ENCODE results near the gene TRAPPC2. TPM values are rescaled to one million over a fixed set of nuclear protein-coding genes. Genes with fewer than 3 reads are reported as not detected.
A peak's percentile ranks its signal among the peaks of the same experiment; 100 is the strongest.

TRAPPC2 gene
- total RNA-seq, 2 experiments from 2014 or later = 22.2 to 27.0 TPM

GRCh38 chrX:13694983-13695382 lies 39.4 kb downstream of the TRAPPC2 start:
- CTCF ChIA-PET (ENCODE audit: unreplicated experiment) = no interaction called here
- intact Hi-C loops (cut with micrococcal nuclease; ENCODE audit: unreplicated experiment) = loop anchor here (5.0 kb wide), 1 partner anchor 37 kb away; the partner anchor contains the start of genes OFD1 and TRAPPC2
- Histone ChIP-seq H3K4me3 (ENCODE audit: low read depth, low read length, poor library complexity, severe bottlenecking) (no peak overlapping the region), H4K20me1 (ENCODE audit: insufficient read depth, low read length) (peaks cover 27% of the 10 kb centered on the region; the same call in 1 of the 2 replicates), H3K79me2 (ENCODE audit: insufficient read depth, low read depth, low read length) (peaks cover 98% of the 10 kb centered on the region), H3K9me3 (ENCODE audit: low read length) (no peaks in the 10 kb centered on the region), H3K4me1 (ENCODE audit: insufficient read depth, low read length, poor library complexity, severe bottlenecking) (peaks cover 85% of the 10 kb centered on the region), H3K36me3 (ENCODE audit: insufficient read depth, low read length) (no peaks in the 10 kb centered on the region; the same call in 1 of the 2 replicates), H3K4me2 (ENCODE audit: low read length) (peak overlapping the region; percentile 41), H3K9me2 (ENCODE audit: insufficient read depth, low read length) (no peaks in the 10 kb centered on the region), H3K27ac (ENCODE audit: low read depth, low read length, poor library complexity, severe bottlenecking) (no peak overlapping the region), H2AFZ (ENCODE audit: low read length) (no peak overlapping the region)
- BruUV-seq (replicated peaks) = no TSS peak
- TF ChIP-seq EZH2phosphoT487 (IDR thresholded peaks at IDR 0.05; ENCODE audit: borderline replicate concordance, low read depth, low read length) = no peak
- TF ChIP-seq, protein P1, sequence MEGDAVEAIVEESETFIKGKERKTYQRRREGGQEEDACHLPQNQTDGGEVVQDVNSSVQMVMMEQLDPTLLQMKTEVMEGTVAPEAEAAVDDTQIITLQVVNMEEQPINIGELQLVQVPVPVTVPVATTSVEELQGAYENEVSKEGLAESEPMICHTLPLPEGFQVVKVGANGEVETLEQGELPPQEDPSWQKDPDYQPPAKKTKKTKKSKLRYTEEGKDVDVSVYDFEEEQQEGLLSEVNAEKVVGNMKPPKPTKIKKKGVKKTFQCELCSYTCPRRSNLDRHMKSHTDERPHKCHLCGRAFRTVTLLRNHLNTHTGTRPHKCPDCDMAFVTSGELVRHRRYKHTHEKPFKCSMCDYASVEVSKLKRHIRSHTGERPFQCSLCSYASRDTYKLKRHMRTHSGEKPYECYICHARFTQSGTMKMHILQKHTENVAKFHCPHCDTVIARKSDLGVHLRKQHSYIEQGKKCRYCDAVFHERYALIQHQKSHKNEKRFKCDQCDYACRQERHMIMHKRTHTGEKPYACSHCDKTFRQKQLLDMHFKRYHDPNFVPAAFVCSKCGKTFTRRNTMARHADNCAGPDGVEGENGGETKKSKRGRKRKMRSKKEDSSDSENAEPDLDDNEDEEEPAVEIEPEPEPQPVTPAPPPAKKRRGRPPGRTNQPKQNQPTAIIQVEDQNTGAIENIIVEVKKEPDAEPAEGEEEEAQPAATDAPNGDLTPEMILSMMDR (conservative IDR thresholded peaks at IDR 0.05; ENCODE audit: low read length) = no peak
- POLR2A ChIA-PET = interaction anchor here (1.4 to 5.1 kb wide), 4 partner anchors 8 to 60 kb away, joined by 3 to 43 read pairs (median 4); partner anchors contain the start of gene RAB9A
- no peak for DNase-seq (ENCODE audit: low spot score)

- Histone ChIP-seq H3K4me3 (ENCODE audit: low read depth, low read length, poor library complexity, severe bottlenecking) (no peak overlapping the region), H3K4me2 (ENCODE audit: low read length) (peak overlapping the region; percentile 41), H2AFZ (ENCODE audit: low read length) (no peak overlapping the region), H3K9me2 (ENCODE audit: insufficient read depth, low read length) (no peaks in the 10 kb centered on the region), H3K4me1 (ENCODE audit: insufficient read depth, low read length, poor library complexity, severe bottlenecking) (peaks cover 82% of the 10 kb centered on the region), H3K79me2 (ENCODE audit: insufficient read depth, low read depth, low read length) (peaks cover 99% of the 10 kb centered on the region), H3K9me3 (ENCODE audit: low read length) (no peaks in the 10 kb centered on the region), H4K20me1 (ENCODE audit: insufficient read depth, low read length) (peaks cover 29% of the 10 kb centered on the region; the same call in 1 of the 2 replicates), H3K36me3 (ENCODE audit: insufficient read depth, low read length) (no peaks in the 10 kb centered on the region; the same call in 1 of the 2 replicates), H3K27ac (ENCODE audit: low read depth, low read length, poor library complexity, severe bottlenecking) (peak overlapping the region; percentile 26)
- DNase-seq (ENCODE audit: low spot score) = no peak
- POLR2A ChIA-PET = interaction anchor here (1.7 to 5.1 kb wide), 3 partner anchors 7 to 61 kb away, joined by 4 to 43 read pairs (median 5); partner anchors contain the start of gene RAB9A
- CTCF ChIA-PET (ENCODE audit: unreplicated experiment) = no interaction called here
- BruUV-seq (replicated peaks) = no TSS peak
- intact Hi-C loops (cut with micrococcal nuclease; ENCODE audit: unreplicated experiment) = no loop called here
- TF ChIP-seq EZH2phosphoT487 (IDR thresholded peaks at IDR 0.05; ENCODE audit: borderline replicate concordance, low read depth, low read length) = no peak
- TF ChIP-seq, protein P1 (conservative IDR thresholded peaks at IDR 0.05; ENCODE audit: low read length) = no peak
These were observed 40.1 kb downstream of the TRAPPC2 start for GRCh38 chrX:13694359-13694758.

DNA sequence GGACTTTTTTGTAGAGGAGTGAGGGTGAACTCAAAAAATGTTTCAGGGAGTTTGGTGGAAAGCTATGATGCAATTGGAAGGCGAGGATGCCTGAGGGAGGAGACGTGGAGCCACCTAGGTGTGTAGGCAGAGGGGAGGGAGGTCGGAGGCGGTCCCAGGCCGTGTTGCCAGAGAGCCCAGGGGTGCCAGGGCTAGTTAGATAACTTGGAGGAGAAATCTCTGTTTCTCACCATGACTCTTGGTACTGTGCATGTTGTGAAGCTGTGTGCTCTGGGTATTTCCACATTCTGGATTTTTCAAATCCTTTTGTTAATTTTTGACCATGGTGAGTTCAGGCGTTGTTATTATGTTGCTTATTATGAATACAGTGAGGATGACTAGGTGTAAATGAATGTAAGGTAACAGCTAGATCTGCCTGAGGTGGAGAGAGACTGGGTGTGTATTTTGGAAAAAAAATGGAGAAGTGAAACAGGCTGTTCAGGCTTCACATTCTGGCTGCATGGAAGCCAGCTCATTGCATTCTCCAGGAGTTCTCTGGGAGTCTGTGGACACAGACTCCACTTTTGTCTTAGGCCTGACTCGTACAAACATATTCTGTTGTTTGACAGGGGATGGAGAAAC lies 41.0 kb downstream of the TRAPPC2 start:
- TF ChIP-seq, protein P1 (conservative IDR thresholded peaks at IDR 0.05; ENCODE audit: low read length) = no peak
- ChIA-PET POLR2A (interaction anchor here (0.6 to 1.7 kb wide), 4 partner anchors 9 to 802 kb away, joined by 3 to 4 read pairs (median 4); no protein-coding TSS in a partner anchor), CTCF (ENCODE audit: unreplicated experiment) (no interaction called here)
- Histone ChIP-seq H2AFZ (ENCODE audit: low read length) (no peak overlapping the region), H3K4me3 (ENCODE audit: low read depth, low read length, poor library complexity, severe bottlenecking) (no peak overlapping the region), H3K9me2 (ENCODE audit: insufficient read depth, low read length) (no peaks in the 10 kb centered on the region), H3K27ac (ENCODE audit: low read depth, low read length, poor library complexity, severe bottlenecking) (peak overlapping the region; percentile 26), H3K4me1 (ENCODE audit: insufficient read depth, low read length, poor library complexity, severe bottlenecking) (peaks cover 74% of the 10 kb centered on the region), H3K79me2 (ENCODE audit: insufficient read depth, low read depth, low read length) (peaks cover 92% of the 10 kb centered on the region), H4K20me1 (ENCODE audit: insufficient read depth, low read length) (peaks cover 23% of the 10 kb centered on the region; the same call in 1 of the 2 replicates), H3K36me3 (ENCODE audit: insufficient read depth, low read length) (no peaks in the 10 kb centered on the region; the same call in 1 of the 2 replicates), H3K4me2 (ENCODE audit: low read length) (peak overlapping the region; percentile 40), H3K9me3 (ENCODE audit: low read length) (no peaks in the 10 kb centered on the region)
- intact Hi-C loops (cut with micrococcal nuclease; ENCODE audit: unreplicated experiment) = no loop called here
- DNase-seq (ENCODE audit: low spot score) = no peak
- no TSS peak for BruUV-seq (replicated peaks)
